ENCODE results near the gene CYYR1.

The CYYR1 gene

GRCh38 chr21:26425576-26425975, 147.5 kb downstream of the CYYR1 start:
- no peak for DNase-seq

- DNase-seq = no peak
Measured at GRCh38 chr21:26423511-26423910, 149.6 kb downstream of the CYYR1 start.

- no peak for DNase-seq
Measured at GRCh38 chr21:26422706-26423105, 150.4 kb downstream of the CYYR1 start.

GRCh38 chr21:26422138-26422537, 150.9 kb downstream of the CYYR1 start:
- DNase-seq = no peak

- DNase-seq = no peak
Measured at GRCh38 chr21:26421724-26422123, 151.4 kb downstream of the CYYR1 start.
